ENCODE data around the gene RUNX3. TPM values are rescaled to one million over a fixed set of nuclear protein-coding genes. Genes with fewer than 3 reads are reported as not detected.
"Not testable (repeated sequence)": the region's sequence is repeated elsewhere in the genome, so short reads cannot be mapped to it uniquely, and the experiment has no call there.

The RUNX3 gene
- total and polyA plus RNA-seq, 8 donors = 0.98 to 8.7 (median 1.5) TPM

GRCh38 chr1:24895511-24895910 is 34.6 kb downstream of the RUNX3 start:
- ATAC-seq (no peak), DNase-seq (no peak)
- H3K9me3 ChIP-seq = peaks cover 0 to 10% of the 10 kb centered on the region in 2 donors
- intact Hi-C loops (cut with DNase I) = no loop called here
- peaks cover 0 to 25% of the 10 kb centered on the region in 2 donors for H3K27me3 ChIP-seq
- no peak for TF ChIP-seq CTCF (IDR thresholded peaks at IDR 0.05)
- no peak overlapping the region for H3K4me3 ChIP-seq
- H3K4me1 ChIP-seq = no peaks in the 10 kb centered on the region
- H3K27ac ChIP-seq = no peak overlapping the region
- H3K36me3 ChIP-seq = no peaks in the 10 kb centered on the region

- intact Hi-C loops (cut with DNase I) = no loop called here
Measured at GRCh38 chr1:24894002-24894401, 36.1 kb downstream of the RUNX3 start.

GRCh38 chr1:24893431-24893830 is 36.6 kb downstream of the RUNX3 start:
- Histone ChIP-seq H3K9me3 (peaks cover 0 to 10% of the 10 kb centered on the region in 2 donors), H3K27me3 (peaks cover 0 to 16% of the 10 kb centered on the region in 2 donors), H3K4me3 (no peak overlapping the region), H3K4me1 (no peaks in the 10 kb centered on the region), H3K27ac (no peak overlapping the region), H3K36me3 (no peaks in the 10 kb centered on the region)
- peak in 2 of 4 donors; percentile 34 to 67 for DNase-seq
- peak; percentile 89 for ATAC-seq
- intact Hi-C loops (cut with DNase I) = no loop called here
- no peak for TF ChIP-seq CTCF (IDR thresholded peaks at IDR 0.05)

More at GRCh38 chr1:24894002-24894401, 36.1 kb downstream of the RUNX3 start:
- peaks cover 0 to 21% of the 10 kb centered on the region in 2 donors for H3K27me3 ChIP-seq
- no peak overlapping the region for H3K4me3 ChIP-seq
- DNase-seq (peak in 1 of 4 donors; percentile 6), ATAC-seq (no peak)
- TF ChIP-seq CTCF (IDR thresholded peaks at IDR 0.05) = no peak
- no peaks in the 10 kb centered on the region for H3K36me3 ChIP-seq
- no peak overlapping the region for H3K27ac ChIP-seq
- no peaks in the 10 kb centered on the region for H3K4me1 ChIP-seq
- peaks cover 0 to 10% of the 10 kb centered on the region in 2 donors for H3K9me3 ChIP-seq

- H3K4me3 ChIP-seq = no peak overlapping the region
- no peak overlapping the region for H3K27ac ChIP-seq
- no peaks in the 10 kb centered on the region for H3K4me1 ChIP-seq
- no peak for TF ChIP-seq CTCF (IDR thresholded peaks at IDR 0.05)
- DNase-seq (no peak), ATAC-seq (no peak)
- H3K9me3 ChIP-seq = peaks cover 0 to 10% of the 10 kb centered on the region in 2 donors
- H3K27me3 ChIP-seq = peaks cover 0 to 10% of the 10 kb centered on the region in 2 donors
- no peaks in the 10 kb centered on the region for H3K36me3 ChIP-seq
- intact Hi-C loops (cut with DNase I) = no loop called here
Measured at GRCh38 chr1:24892188-24893153, 37.6 kb downstream of the RUNX3 start.

GRCh38 chr1:24891367-24891766 is 38.7 kb downstream of the RUNX3 start:
- H3K27ac ChIP-seq, ATAC-seq: not testable (repeated sequence)

More at GRCh38 chr1:24891367-24891766, 38.7 kb downstream of the RUNX3 start:
- H3K36me3 ChIP-seq; H3K9me3 ChIP-seq; H3K27me3 ChIP-seq; intact Hi-C loops (cut with DNase I); DNase-seq; H3K4me1 ChIP-seq; H3K4me3 ChIP-seq: not testable (repeated sequence)
